GM12878 (cell line): Measurements from ENCODE around the gene FAN1. TPM values are rescaled to one million over a fixed set of nuclear protein-coding genes. Genes with fewer than 3 reads are reported as not detected.

Source experiments
- ATAC-seq: fragments of 200-7000 bp; cut with Tn5 transposase; 3 replicates; pipeline ENCODE4 v1.9.1; 2020; ENCODE audit warnings: mild to moderate bottlenecking, moderate library complexity
- BruUV-seq: library from RNA; stranded (reverse); fragments of 400-500 nt; replicated peaks from 2 replicates; lab custom pipeline; 2021; lab: Mats Ljungman, UMichigan
- CTCF ChIA-PET: fragments of 300-600 bp; sonication (Branson Sonifier 250); formaldehyde crosslinking; extraction: SDS; loops from one replicate; lab custom pipeline; 2021; ENCODE audit warnings: inconsistent platforms; lab: Yijun Ruan, JAX
- POLR2A ChIA-PET: fragments of 350-600 bp; formaldehyde crosslinking; extraction: SDS; loops from one replicate; lab custom pipeline; 2021; ENCODE audit warnings: inconsistent platforms; lab: Charles Lee
- RAD21 ChIA-PET: fragments of 300-600 bp; sonication (Branson Sonifier 250); formaldehyde crosslinking; loops from one replicate; lab custom pipeline; 2023; ENCODE audit warnings: antibody characterized with exemption; ENCODE audit not compliant: unreplicated experiment; lab: Charles Lee
- SMC1A ChIA-PET: fragments of 300-600 bp; sonication (Branson Sonifier 250); formaldehyde crosslinking; loops from one replicate; lab custom pipeline; 2023; ENCODE audit not compliant: unreplicated experiment, uncharacterized antibody; lab: Charles Lee
- DNase-seq: peaks from one replicate; pipeline ENCODE4 v3.0.0-alpha.2; 2011; ENCODE audit warnings: low read depth, low spot score
- FAIRE-seq: peaks from 3 replicates; lab custom pipeline; 2011; peaks lifted over from hg19 to GRCh38; lab: Jason Lieb, UNC
- H2AFZ ChIP-seq: 2 replicates; pipeline ENCODE4 v1.6.0; 2011; ENCODE audit warnings: low read depth, low read length, control low read depth; ENCODE audit not compliant: control insufficient read depth
- H3K27ac ChIP-seq: 2 replicates; pipeline ENCODE4 v1.5.1; 2011; ENCODE audit warnings: control low read depth; ENCODE audit not compliant: control insufficient read depth, insufficient read depth
- H3K27me3 ChIP-seq, 2 experiments: replicated peaks in 1 of 2; 2 replicates each; pipeline versions ENCODE4 v1.6.0 to v1.6.1; 2011; ENCODE audit warnings: low read length in 1 of 2; ENCODE audit not compliant: control insufficient read depth in 2 of 2, insufficient read depth in 2 of 2
- H3K36me3 ChIP-seq, 2 experiments: 2 replicates each; pipeline ENCODE4 v1.5.1; 2011; ENCODE audit warnings: low read length in 1 of 2; ENCODE audit not compliant: control insufficient read depth in 2 of 2, insufficient read depth in 2 of 2
- H3K4me1 ChIP-seq: 2 replicates; pipeline ENCODE4 v1.6.1; 2011; ENCODE audit warnings: mild to moderate bottlenecking, low read length, moderate library complexity, mixed read lengths; ENCODE audit not compliant: control insufficient read depth, insufficient read depth
- H3K4me2 ChIP-seq: 2 replicates; pipeline ENCODE4 v1.6.0; 2011; ENCODE audit warnings: control low read depth; ENCODE audit not compliant: control insufficient read depth, insufficient read depth
- H3K4me3 ChIP-seq: fragments of 200-600 bp; sonication (generic); 2 replicates; pipeline ENCODE4 v1.5.1; 2016
- H3K79me2 ChIP-seq: 2 replicates; pipeline ENCODE4 v1.6.0; 2011; ENCODE audit warnings: low read length; ENCODE audit not compliant: control insufficient read depth, insufficient read depth
- H3K9ac ChIP-seq: 2 replicates; pipeline ENCODE4 v1.8.0; 2011; ENCODE audit warnings: low read length, control low read depth, mixed read lengths; ENCODE audit not compliant: control insufficient read depth, insufficient read depth
- H3K9me3 ChIP-seq: replicated peaks from 3 replicates; pipeline ENCODE4 v1.5.1; 2011; ENCODE audit warnings: mild to moderate bottlenecking, low read length; ENCODE audit not compliant: control insufficient read depth, insufficient read depth
- H4K20me1 ChIP-seq: 2 replicates; pipeline ENCODE4 v1.6.0; 2011; ENCODE audit not compliant: control insufficient read depth, insufficient read depth
- CHD1 ChIP-seq: IDR thresholded peaks from 2 replicates; pipeline ENCODE4 v1.6.1; 2012; ENCODE audit warnings: low read depth, low read length, improper control_type of control experiment
- CHD4 ChIP-seq: fragments of 200-600 bp; sonication (generic); IDR thresholded peaks from 2 replicates; pipeline ENCODE4 v1.6.1; 2016; ENCODE audit warnings: mild to moderate bottlenecking
- CREB1 ChIP-seq: IDR thresholded peaks from 2 replicates; pipeline ENCODE4 v1.6.1; 2012; ENCODE audit warnings: low read depth, mild to moderate bottlenecking, inconsistent platforms
- EP300 ChIP-seq, 2 experiments: fragments of 150-350 bp in 1 of 2; IDR thresholded peaks; 2 replicates each; pipeline ENCODE4 v1.6.1; 2011 to 2012; ENCODE audit warnings: low read depth in 2 of 2, low read length in 2 of 2, borderline replicate concordance in 1 of 2, improper control_type of control experiment in 1 of 2, inconsistent platforms in 1 of 2; ENCODE audit not compliant: control insufficient read depth in 1 of 2
- IKZF1 ChIP-seq: fragments of 450-650 bp; conservative IDR thresholded peaks from 2 replicates; pipeline ENCODE4 v1.6.1; 2017; ENCODE audit warnings: antibody characterized with exemption, mild to moderate bottlenecking
- NFYB ChIP-seq: IDR thresholded peaks from 2 replicates; pipeline ENCODE4 v1.6.1; 2011; ENCODE audit warnings: low read depth, mild to moderate bottlenecking, low read length, improper control_type of control experiment, moderate library complexity; ENCODE audit not compliant: insufficient read depth
- NR2C1 ChIP-seq: fragments of 450-650 bp; IDR thresholded peaks from 2 replicates; pipeline ENCODE4 v1.6.1; 2017; ENCODE audit warnings: antibody characterized with exemption, mild to moderate bottlenecking, moderate library complexity
- SUPT20H ChIP-seq: IDR thresholded peaks from 2 replicates; pipeline ENCODE4 v1.6.1; 2011; ENCODE audit warnings: low read depth, mild to moderate bottlenecking, low read length, moderate library complexity, borderline replicate concordance; ENCODE audit not compliant: control insufficient read depth
- TARDBP ChIP-seq: IDR thresholded peaks from 2 replicates; pipeline ENCODE4 v1.6.1; 2016; ENCODE audit warnings: borderline replicate concordance
- TCF3 ChIP-seq: IDR thresholded peaks from 2 replicates; pipeline ENCODE4 v1.6.1; 2012; ENCODE audit warnings: low read depth, mild to moderate bottlenecking, low read length, borderline replicate concordance; ENCODE audit not compliant: insufficient read depth
- WRNIP1 ChIP-seq: IDR thresholded peaks from 2 replicates; pipeline ENCODE4 v1.6.1; 2011; ENCODE audit warnings: low read depth, low read length, improper control_type of control experiment, borderline replicate concordance
- WGBS: methylation state at CpG from one replicate; pipeline ENCODE4 v1.1.6; 2016; ENCODE audit warnings: low lambda C conversion rate; ENCODE audit not compliant: insufficient replicate concordance, insufficient coverage; ENCODE audit errors: missing lambda C conversion rate; 5-methylcytosine and 5-hydroxymethylcytosine counted together
- in situ Hi-C: fragments of 300-500 bp; cut with MboI; formaldehyde crosslinking; loops from 9 replicates; pipeline ENCODE4 v1.14.3; 2018; ENCODE audit warnings: mixed read lengths
- intact Hi-C: fragments of 100-400 bp; cut with micrococcal nuclease; formaldehyde crosslinking; loops from one replicate; pipeline ENCODE4 v1.14.2; 2022; ENCODE audit not compliant: unreplicated experiment
- polyA plus RNA-seq, 11 experiments: library from polyadenylated mRNA; depleted of rRNA in 4 of 11; unstranded in 6 of 11; stranded (reverse) in 5 of 11; fragments of >200 nt; fragmentation: Nextera tagmentation in 4 of 11; fragmentation: Illumina TruSeq in 1 of 11; extraction: Ambion mirVana in 4 of 11; extraction: Trizol in 1 of 11; gene quantifications; 1 replicate in 1 of 11; 2 replicates in 10 of 11; pipeline versions ENCODE4 v1.2.1 to v1.2.3, GENCODE V29; 2011 to 2016; ENCODE audit warnings: inconsistent platforms in 2 of 11, missing spikeins in 2 of 11, low read depth in 1 of 11
- total RNA-seq, 4 experiments: library from RNA; depleted of rRNA in 3 of 4; stranded (reverse); fragments of >200 nt in 3 of 4; fragmentation: Illumina TruSeq in 1 of 4; extraction: Trizol in 1 of 4; gene quantifications; 2 replicates each; pipeline versions ENCODE4 v1.2.1 to v1.2.3, GENCODE V29; 2013 to 2021
- TF ChIP-seq, protein P1 (sequence below): fragments of 450-650 bp; IDR thresholded peaks from 2 replicates; pipeline ENCODE4 v1.6.1; 2016; ENCODE audit warnings: mild to moderate bottlenecking
- TF ChIP-seq, protein P2 (sequence below): IDR thresholded peaks from 2 replicates; pipeline ENCODE4 v1.6.1; 2011; ENCODE audit warnings: low read depth, low read length, improper control_type of control experiment, borderline replicate concordance
- TF ChIP-seq, protein P3 (sequence below): IDR thresholded peaks from 2 replicates; pipeline ENCODE4 v1.6.1; 2012; ENCODE audit warnings: low read depth, low read length, improper control_type of control experiment
- TF ChIP-seq, protein P4 (sequence below): fragments of 450-650 bp; IDR thresholded peaks from 2 replicates; pipeline ENCODE4 v1.6.1; 2017; ENCODE audit warnings: mild to moderate bottlenecking, moderate library complexity
- TF ChIP-seq, protein P5 (sequence below): IDR thresholded peaks from 2 replicates; pipeline ENCODE4 v1.6.1; 2011; ENCODE audit warnings: borderline replicate concordance, low read depth, mild to moderate bottlenecking, moderate library complexity, low read length; ENCODE audit not compliant: insufficient read depth, poor library complexity, severe bottlenecking

The FAN1 gene
- total and polyA plus RNA-seq, 10 of the 15 experiments (the other 5 are each of a cell fraction or from before 2014, with no cell fraction given), result 0.55 to 18.6 (median 12.6) TPM

DNA sequence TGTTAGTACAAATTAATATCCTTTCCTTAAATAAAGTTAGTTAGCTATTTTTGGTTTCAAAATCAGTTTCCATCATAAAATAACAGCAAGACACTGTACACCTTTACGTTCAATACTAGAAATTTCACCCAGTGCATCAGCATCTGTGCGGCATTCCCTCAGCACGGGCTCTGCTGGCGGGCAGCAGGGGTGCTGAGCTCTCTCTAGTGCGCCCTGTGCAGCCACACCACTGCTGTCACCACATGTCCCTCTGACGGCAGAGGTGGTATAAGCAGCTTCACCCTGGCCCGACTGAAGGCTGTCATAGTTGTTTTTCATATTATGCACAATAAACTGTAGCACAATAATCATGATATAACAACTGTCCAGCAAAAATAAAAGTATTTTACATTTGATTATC lies 35.4 kb downstream of the FAN1 start:
- no peak for FAIRE-seq
- Histone ChIP-seq H3K36me3 (peaks cover 6 to 47% of the 10 kb centered on the region in 2 experiments), H4K20me1 (no peaks in the 10 kb centered on the region), H3K27ac (no peak overlapping the region), H3K4me1 (no peaks in the 10 kb centered on the region), H2AFZ (no peak overlapping the region), H3K27me3 (no peaks in the 10 kb centered on the region), H3K4me2 (no peak overlapping the region), H3K79me2 (no peaks in the 10 kb centered on the region), H3K9me3 (no peaks in the 10 kb centered on the region), H3K4me3 (no peak overlapping the region), H3K9ac (no peak overlapping the region)
- WGBS, result 93% methylated on average over 7 of the region's 7 CpGs
- ChIA-PET SMC1A (no interaction called here), CTCF (no interaction called here), POLR2A (interaction anchor here (0.6 kb wide), 1 partner anchor 158 kb away, joined by 5 read pairs; no protein-coding TSS in a partner anchor), RAD21 (interaction anchor here (0.9 kb wide), 1 partner anchor 29 kb away, joined by 3 read pairs; no protein-coding TSS in a partner anchor)
- no peak for ATAC-seq
- intact Hi-C loops (no loop called here), in situ Hi-C loops (no loop called here)
- no TSS peak for BruUV-seq
- DNase-seq, result no peak
- TF ChIP-seq TARDBP (no peak), SUPT20H (no peak), NR2C1 (no peak), CREB1 (no peak), EP300 (IDR thresholded peaks at IDR 0.05; ENCODE audit: borderline replicate concordance in 1 of 2, control insufficient read depth in 1 of 2, low read depth in 2 of 2, low read length in 2 of 2) (no peak), CHD4 (no peak), CHD1 (no peak), IKZF1 (no peak), NFYB (no peak), TCF3 (no peak), WRNIP1 (no peak)
- TF ChIP-seq, protein P1, sequence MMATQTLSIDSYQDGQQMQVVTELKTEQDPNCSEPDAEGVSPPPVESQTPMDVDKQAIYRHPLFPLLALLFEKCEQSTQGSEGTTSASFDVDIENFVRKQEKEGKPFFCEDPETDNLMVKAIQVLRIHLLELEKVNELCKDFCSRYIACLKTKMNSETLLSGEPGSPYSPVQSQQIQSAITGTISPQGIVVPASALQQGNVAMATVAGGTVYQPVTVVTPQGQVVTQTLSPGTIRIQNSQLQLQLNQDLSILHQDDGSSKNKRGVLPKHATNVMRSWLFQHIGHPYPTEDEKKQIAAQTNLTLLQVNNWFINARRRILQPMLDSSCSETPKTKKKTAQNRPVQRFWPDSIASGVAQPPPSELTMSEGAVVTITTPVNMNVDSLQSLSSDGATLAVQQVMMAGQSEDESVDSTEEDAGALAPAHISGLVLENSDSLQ, result no peak
- TF ChIP-seq, protein P2, sequence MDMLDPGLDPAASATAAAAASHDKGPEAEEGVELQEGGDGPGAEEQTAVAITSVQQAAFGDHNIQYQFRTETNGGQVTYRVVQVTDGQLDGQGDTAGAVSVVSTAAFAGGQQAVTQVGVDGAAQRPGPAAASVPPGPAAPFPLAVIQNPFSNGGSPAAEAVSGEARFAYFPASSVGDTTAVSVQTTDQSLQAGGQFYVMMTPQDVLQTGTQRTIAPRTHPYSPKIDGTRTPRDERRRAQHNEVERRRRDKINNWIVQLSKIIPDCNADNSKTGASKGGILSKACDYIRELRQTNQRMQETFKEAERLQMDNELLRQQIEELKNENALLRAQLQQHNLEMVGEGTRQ, result no peak
- TF ChIP-seq, protein P3, sequence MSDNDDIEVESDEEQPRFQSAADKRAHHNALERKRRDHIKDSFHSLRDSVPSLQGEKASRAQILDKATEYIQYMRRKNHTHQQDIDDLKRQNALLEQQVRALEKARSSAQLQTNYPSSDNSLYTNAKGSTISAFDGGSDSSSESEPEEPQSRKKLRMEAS, result no peak
- TF ChIP-seq, protein P4, sequence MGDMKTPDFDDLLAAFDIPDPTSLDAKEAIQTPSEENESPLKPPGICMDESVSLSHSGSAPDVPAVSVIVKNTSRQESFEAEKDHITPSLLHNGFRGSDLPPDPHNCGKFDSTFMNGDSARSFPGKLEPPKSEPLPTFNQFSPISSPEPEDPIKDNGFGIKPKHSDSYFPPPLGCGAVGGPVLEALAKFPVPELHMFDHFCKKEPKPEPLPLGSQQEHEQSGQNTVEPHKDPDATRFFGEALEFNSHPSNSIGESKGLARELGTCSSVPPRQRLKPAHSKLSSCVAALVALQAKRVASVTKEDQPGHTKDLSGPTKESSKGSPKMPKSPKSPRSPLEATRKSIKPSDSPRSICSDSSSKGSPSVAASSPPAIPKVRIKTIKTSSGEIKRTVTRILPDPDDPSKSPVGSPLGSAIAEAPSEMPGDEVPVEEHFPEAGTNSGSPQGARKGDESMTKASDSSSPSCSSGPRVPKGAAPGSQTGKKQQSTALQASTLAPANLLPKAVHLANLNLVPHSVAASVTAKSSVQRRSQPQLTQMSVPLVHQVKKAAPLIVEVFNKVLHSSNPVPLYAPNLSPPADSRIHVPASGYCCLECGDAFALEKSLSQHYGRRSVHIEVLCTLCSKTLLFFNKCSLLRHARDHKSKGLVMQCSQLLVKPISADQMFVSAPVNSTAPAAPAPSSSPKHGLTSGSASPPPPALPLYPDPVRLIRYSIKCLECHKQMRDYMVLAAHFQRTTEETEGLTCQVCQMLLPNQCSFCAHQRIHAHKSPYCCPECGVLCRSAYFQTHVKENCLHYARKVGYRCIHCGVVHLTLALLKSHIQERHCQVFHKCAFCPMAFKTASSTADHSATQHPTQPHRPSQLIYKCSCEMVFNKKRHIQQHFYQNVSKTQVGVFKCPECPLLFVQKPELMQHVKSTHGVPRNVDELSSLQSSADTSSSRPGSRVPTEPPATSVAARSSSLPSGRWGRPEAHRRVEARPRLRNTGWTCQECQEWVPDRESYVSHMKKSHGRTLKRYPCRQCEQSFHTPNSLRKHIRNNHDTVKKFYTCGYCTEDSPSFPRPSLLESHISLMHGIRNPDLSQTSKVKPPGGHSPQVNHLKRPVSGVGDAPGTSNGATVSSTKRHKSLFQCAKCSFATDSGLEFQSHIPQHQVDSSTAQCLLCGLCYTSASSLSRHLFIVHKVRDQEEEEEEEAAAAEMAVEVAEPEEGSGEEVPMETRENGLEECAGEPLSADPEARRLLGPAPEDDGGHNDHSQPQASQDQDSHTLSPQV, result no peak
- TF ChIP-seq, protein P5, sequence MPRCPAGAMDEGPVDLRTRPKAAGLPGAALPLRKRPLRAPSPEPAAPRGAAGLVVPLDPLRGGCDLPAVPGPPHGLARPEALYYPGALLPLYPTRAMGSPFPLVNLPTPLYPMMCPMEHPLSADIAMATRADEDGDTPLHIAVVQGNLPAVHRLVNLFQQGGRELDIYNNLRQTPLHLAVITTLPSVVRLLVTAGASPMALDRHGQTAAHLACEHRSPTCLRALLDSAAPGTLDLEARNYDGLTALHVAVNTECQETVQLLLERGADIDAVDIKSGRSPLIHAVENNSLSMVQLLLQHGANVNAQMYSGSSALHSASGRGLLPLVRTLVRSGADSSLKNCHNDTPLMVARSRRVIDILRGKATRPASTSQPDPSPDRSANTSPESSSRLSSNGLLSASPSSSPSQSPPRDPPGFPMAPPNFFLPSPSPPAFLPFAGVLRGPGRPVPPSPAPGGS, result no peak
